CD4-positive, CD25-positive, alpha-beta regulatory T cell (primary cell): ENCODE data around the gene ANKRD11. TPM values are rescaled to one million over a fixed set of nuclear protein-coding genes. Genes with fewer than 3 reads are reported as not detected.

ENCODE experiments used
- ATAC-seq, 2 donors: fragments of 150-1000 bp; cut with Tn5 transposase; one replicate each; pipeline ENCODE4 v1.10.0; 2021; ENCODE audit warnings: low read depth in 2 of 2, moderate number of reproducible peaks in 2 of 2, moderate library complexity in 1 of 2
- DNase-seq, 3 donors: peaks; one replicate each; pipeline versions ENCODE4 v3.0.0 to v3.0.0-alpha.2; 2012 to 2022; ENCODE audit warnings: mixed read lengths in 1 of 3
- H3K27ac ChIP-seq: one replicate; pipeline ENCODE4 v1.7.0; 2013; ENCODE audit warnings: mild to moderate bottlenecking, low read length; ENCODE audit not compliant: insufficient read depth, poor library complexity, severe bottlenecking
- H3K27me3 ChIP-seq: one replicate; pipeline ENCODE4 v1.7.0; 2013; ENCODE audit warnings: low read length; ENCODE audit not compliant: control insufficient read depth, insufficient read depth
- H3K36me3 ChIP-seq: one replicate; pipeline ENCODE4 v1.7.0; 2013; ENCODE audit warnings: mild to moderate bottlenecking, low read length, moderate library complexity; ENCODE audit not compliant: control insufficient read depth, insufficient read depth
- H3K4me1 ChIP-seq: 2 replicates; pipeline ENCODE4 v1.7.0; 2013; ENCODE audit warnings: mild to moderate bottlenecking, low read length; ENCODE audit not compliant: insufficient read depth, control insufficient read depth, poor library complexity, severe bottlenecking
- H3K4me3 ChIP-seq: one replicate; pipeline ENCODE4 v1.7.0; 2013; ENCODE audit warnings: low read depth, mild to moderate bottlenecking, low read length, moderate library complexity
- H3K9me3 ChIP-seq, 2 experiments: 1 replicate in 1 of 2; 2 replicates in 1 of 2; pipeline ENCODE4 v1.7.0; 2013; ENCODE audit warnings: low read length in 2 of 2, mild to moderate bottlenecking in 1 of 2, moderate library complexity in 1 of 2; ENCODE audit not compliant: control insufficient read depth in 2 of 2
- H3K27ac Mint-ChIP-seq, 3 donors: one replicate each; pipeline ENCODE4 v1.8.0; 2020 to 2022; ENCODE audit warnings: mild to moderate bottlenecking in 3 of 3, mixed read lengths in 3 of 3, moderate library complexity in 2 of 3
- H3K27me3 Mint-ChIP-seq: one replicate; pipeline ENCODE4 v1.8.0; 2022; ENCODE audit warnings: mild to moderate bottlenecking, mixed read lengths
- H3K36me3 Mint-ChIP-seq: one replicate; pipeline ENCODE4 v1.8.0; 2020; ENCODE audit warnings: mixed read lengths
- H3K4me1 Mint-ChIP-seq, 4 donors: one replicate each; pipeline ENCODE4 v1.8.0; 2020 to 2022; ENCODE audit warnings: mixed read lengths in 4 of 4, mild to moderate bottlenecking in 1 of 4
- H3K4me3 Mint-ChIP-seq, 4 donors: one replicate each; pipeline ENCODE4 v1.8.0; 2020 to 2022; ENCODE audit warnings: mild to moderate bottlenecking in 4 of 4, mixed read lengths in 4 of 4, moderate library complexity in 3 of 4
- H3K9me3 Mint-ChIP-seq, 7 donors: one replicate each; pipeline ENCODE4 v1.8.0; 2020 to 2022; ENCODE audit warnings: mixed read lengths in 7 of 7, mild to moderate bottlenecking in 3 of 7, moderate library complexity in 2 of 7
- polyA plus RNA-seq, 4 donors: library from polyadenylated mRNA; unstranded; fragments of 300-500 nt; fragmentation: Illumina TruSeq; gene quantifications; one replicate each; pipeline ENCODE4 v1.2.3, GENCODE V29; 2021
- total RNA-seq: library from RNA; stranded (reverse); gene quantifications from one replicate; pipeline ENCODE4 v1.2.3, GENCODE V29; 2022

ANKRD11 gene
- total and polyA plus RNA-seq, 5 donors from 2014 or later: 8.7 to 323 (median 18.6) TPM

- Histone ChIP-seq H3K9me3 (no peaks in the 10 kb centered on the region), H3K36me3 (peaks cover 1% of the 10 kb centered on the region), H3K27me3 (no peaks in the 10 kb centered on the region), H3K27ac (peak overlapping the region; percentile 93), H3K4me1 (peaks cover 47% of the 10 kb centered on the region), H3K4me3 (peak overlapping the region; percentile 73)
- peak; percentile 73 to 74 for ATAC-seq
- Mint-ChIP-seq H3K9me3 (no peaks in the 10 kb centered on the region), H3K36me3 (no peaks in the 10 kb centered on the region), H3K4me3 (peak overlapping the region; percentile 79 to 87 (median 83)), H3K27ac (peak overlapping the region; percentile 80 to 95 (median 93)), H3K4me1 (peaks cover 5 to 44% (median 16%) of the 10 kb centered on the region in 4 donors), H3K27me3 (no peaks in the 10 kb centered on the region)
- DNase-seq: peak; percentile 78 to 96 (median 87)
Observed at GRCh38 chr16:89505204-89506112, 15.1 kb upstream of the ANKRD11 start.

GRCh38 chr16:89504091-89504490, 13.7 kb upstream of the ANKRD11 start:
- no peak for DNase-seq
- Mint-ChIP-seq H3K9me3 (no peaks in the 10 kb centered on the region), H3K36me3 (no peaks in the 10 kb centered on the region), H3K27ac (peak overlapping the region in 1 of 3 donors; percentile 93), H3K27me3 (no peaks in the 10 kb centered on the region), H3K4me3 (peak overlapping the region in 1 of 4 donors; percentile 48), H3K4me1 (peaks cover 5 to 34% (median 17%) of the 10 kb centered on the region in 4 donors)
- Histone ChIP-seq H3K9me3 (no peaks in the 10 kb centered on the region), H3K27me3 (no peaks in the 10 kb centered on the region), H3K27ac (peak overlapping the region; percentile 47), H3K36me3 (peaks cover under 1% of the 10 kb centered on the region), H3K4me3 (no peak overlapping the region), H3K4me1 (peaks cover 38% of the 10 kb centered on the region)
- ATAC-seq: no peak

- Mint-ChIP-seq H3K27me3 (no peaks in the 10 kb centered on the region), H3K9me3 (no peaks in the 10 kb centered on the region), H3K4me1 (peaks cover 5 to 29% (median 15%) of the 10 kb centered on the region in 4 donors), H3K4me3 (peak overlapping the region in 1 of 4 donors; percentile 4), H3K36me3 (no peaks in the 10 kb centered on the region), H3K27ac (peak overlapping the region in 2 of 3 donors; percentile 52 to 59)
- no peak for DNase-seq
- no peaks in the 10 kb centered on the region for H3K9me3 ChIP-seq
- no peak overlapping the region for H3K27ac ChIP-seq
- no peak for ATAC-seq
- no peak overlapping the region for H3K4me3 ChIP-seq
- peaks cover 6% of the 10 kb centered on the region for H3K36me3 ChIP-seq
- H3K4me1 ChIP-seq: peaks cover 25% of the 10 kb centered on the region
- no peaks in the 10 kb centered on the region for H3K27me3 ChIP-seq
Observed at GRCh38 chr16:89502081-89502843, 11.9 kb upstream of the ANKRD11 start.

- Mint-ChIP-seq H3K9me3 (no peaks in the 10 kb centered on the region), H3K27me3 (no peaks in the 10 kb centered on the region), H3K27ac (peak overlapping the region in 1 of 3 donors; percentile 77), H3K4me3 (no peak overlapping the region), H3K36me3 (no peaks in the 10 kb centered on the region), H3K4me1 (peaks cover 0 to 9% (median 3%) of the 10 kb centered on the region in 4 donors)
- ATAC-seq: no peak
- Histone ChIP-seq H3K27ac (no peak overlapping the region), H3K27me3 (no peaks in the 10 kb centered on the region), H3K4me1 (no peaks in the 10 kb centered on the region), H3K4me3 (no peak overlapping the region), H3K9me3 (no peaks in the 10 kb centered on the region), H3K36me3 (peaks cover 6% of the 10 kb centered on the region)
- DNase-seq: no peak
Observed at GRCh38 chr16:89499767-89500166, 9.4 kb upstream of the ANKRD11 start.

GRCh38 chr16:89498839-89499238, 8.5 kb upstream of the ANKRD11 start:
- H3K4me1 Mint-ChIP-seq: peaks cover 0 to 13% (median 8%) of the 10 kb centered on the region in 4 donors
- no peak for DNase-seq
- Histone ChIP-seq H3K36me3 (peaks cover 6% of the 10 kb centered on the region), H3K4me1 (no peaks in the 10 kb centered on the region), H3K27ac (no peak overlapping the region), H3K4me3 (no peak overlapping the region), H3K9me3 (no peaks in the 10 kb centered on the region), H3K27me3 (no peaks in the 10 kb centered on the region)
- H3K36me3 Mint-ChIP-seq: no peaks in the 10 kb centered on the region
- peak overlapping the region in 1 of 3 donors; percentile 26 for H3K27ac Mint-ChIP-seq
- no peak for ATAC-seq
- H3K4me3 Mint-ChIP-seq: peak overlapping the region in 1 of 4 donors; percentile 19
- no peaks in the 10 kb centered on the region for H3K27me3 Mint-ChIP-seq
- no peaks in the 10 kb centered on the region for H3K9me3 Mint-ChIP-seq

- Histone ChIP-seq H3K9me3 (no peaks in the 10 kb centered on the region), H3K36me3 (peaks cover 11% of the 10 kb centered on the region), H3K4me1 (peaks cover 18% of the 10 kb centered on the region), H3K27ac (no peak overlapping the region), H3K27me3 (no peaks in the 10 kb centered on the region), H3K4me3 (no peak overlapping the region)
- DNase-seq: no peak
- H3K9me3 Mint-ChIP-seq: no peaks in the 10 kb centered on the region
- ATAC-seq: no peak
- H3K36me3 Mint-ChIP-seq: peaks cover 4% of the 10 kb centered on the region
- H3K4me3 Mint-ChIP-seq: peak overlapping the region in 2 of 4 donors; percentile 43 to 73
- no peak overlapping the region for H3K27ac Mint-ChIP-seq
- H3K4me1 Mint-ChIP-seq: peaks cover 0 to 41% (median 23%) of the 10 kb centered on the region in 4 donors
- no peaks in the 10 kb centered on the region for H3K27me3 Mint-ChIP-seq
Observed at GRCh38 chr16:89495121-89495520, 4.8 kb upstream of the ANKRD11 start.

GRCh38 chr16:89493776-89494175, 3.4 kb upstream of the ANKRD11 start:
- no peak overlapping the region for H3K27ac ChIP-seq
- Mint-ChIP-seq H3K36me3 (peaks cover 4% of the 10 kb centered on the region), H3K27ac (peak overlapping the region in 1 of 3 donors; percentile 75), H3K9me3 (peaks cover 0 to 2% (median 0%) of the 10 kb centered on the region in 7 donors), H3K4me1 (peaks cover 5 to 44% (median 26%) of the 10 kb centered on the region in 4 donors), H3K27me3 (peaks cover 6% of the 10 kb centered on the region), H3K4me3 (peak overlapping the region in 2 of 4 donors; percentile 36 to 60)
- H3K36me3 ChIP-seq: peaks cover 7% of the 10 kb centered on the region
- H3K9me3 ChIP-seq: no peaks in the 10 kb centered on the region
- H3K4me3 ChIP-seq: no peak overlapping the region
- DNase-seq (no peak), ATAC-seq (no peak)
- H3K4me1 ChIP-seq: peaks cover 20% of the 10 kb centered on the region
- no peaks in the 10 kb centered on the region for H3K27me3 ChIP-seq
